K562 (cell line): ENCODE data around the gene MPG. TPM values are rescaled to one million over a fixed set of nuclear protein-coding genes. Genes with fewer than 3 reads are reported as not detected.

ENCODE experiments used
- MED1 ChIP-seq: sonication (generic); formaldehyde crosslinking; IDR thresholded peaks from 2 replicates; pipeline ENCODE4 v1.8.1; 2023; ENCODE audit warnings: missing genetic modification reagents, borderline replicate concordance
- NRF1 ChIP-seq, 2 experiments: fragments of 450-650 bp; IDR thresholded peaks in 1 of 2; conservative IDR thresholded peaks in 1 of 2; 2 replicates each; pipeline ENCODE4 v1.6.1; 2014; ENCODE audit warnings: mild to moderate bottlenecking in 2 of 2
- POLR2G ChIP-seq: fragments of 200-400 bp; formaldehyde crosslinking; IDR thresholded peaks from 2 replicates; pipeline ENCODE4 v1.6.1; 2017; ENCODE audit warnings: low read depth, mild to moderate bottlenecking, antibody characterized with exemption, low read length, moderate library complexity
- PTBP1 ChIP-seq: fragments of 200-400 bp; formaldehyde crosslinking; IDR thresholded peaks from 2 replicates; pipeline ENCODE4 v1.6.1; 2017; ENCODE audit warnings: low read depth, low read length
- TEAD4 ChIP-seq, 2 experiments: sonication (generic) in 1 of 2; formaldehyde crosslinking in 1 of 2; IDR thresholded peaks; 2 replicates each; pipeline versions ENCODE4 v1.6.1 to v1.8.0; 2012 to 2022; ENCODE audit warnings: borderline replicate concordance in 1 of 2, inconsistent platforms in 1 of 2, low read length in 1 of 2, mild to moderate bottlenecking in 1 of 2, missing genetic modification reagents in 1 of 2
- YY1 ChIP-seq, 3 experiments: IDR thresholded peaks; 2 replicates each; pipeline ENCODE4 v1.6.1; 2011; ENCODE audit warnings: low read length in 2 of 3, mild to moderate bottlenecking in 2 of 3, moderate library complexity in 2 of 3, borderline replicate concordance in 1 of 3, control low read depth in 1 of 3, low read depth in 1 of 3; ENCODE audit not compliant: insufficient read depth in 3 of 3, insufficient replicate concordance in 2 of 3, control insufficient read depth in 1 of 3, insufficient read length in 1 of 3; ENCODE audit errors: extremely low read depth in 1 of 3
- polyA plus RNA-seq, 8 experiments: library from polyadenylated mRNA; depleted of rRNA in 4 of 8; stranded (reverse) in 5 of 8; unstranded in 3 of 8; fragments of >200 nt; fragmentation: Nextera tagmentation in 2 of 8; fragmentation: Illumina TruSeq in 1 of 8; extraction: Ambion mirVana in 2 of 8; extraction: Trizol in 1 of 8; gene quantifications; 2 replicates each; pipeline versions ENCODE4 v1.2.1 to v1.2.3, GENCODE V29; 2011 to 2014; ENCODE audit warnings: inconsistent platforms in 1 of 8, missing spikeins in 1 of 8
- total RNA-seq, 7 experiments: library from RNA; depleted of rRNA in 6 of 7; stranded (reverse); fragments of >200 nt in 6 of 7; fragmentation: Illumina TruSeq in 2 of 7; extraction: Trizol in 2 of 7; gene quantifications; 2 replicates each; pipeline versions ENCODE4 v1.2.1 to v1.2.3, GENCODE V29; 2011 to 2021; ENCODE audit warnings: low replicate concordance in 1 of 7
- TF ChIP-seq, protein P1 (sequence below): fragments of 450-650 bp; IDR thresholded peaks from 2 replicates; pipeline ENCODE4 v1.6.1; 2017; ENCODE audit warnings: antibody characterized with exemption, mild to moderate bottlenecking
- TF ChIP-seq, protein P2 (sequence below): sonication (generic); formaldehyde crosslinking; IDR thresholded peaks from 2 replicates; pipeline ENCODE4 v1.8.0; 2022; ENCODE audit warnings: mild to moderate bottlenecking, low read depth, missing genetic modification reagents
- TF ChIP-seq, protein P3 (sequence below), 2 experiments: fragments of 450-650 bp; formaldehyde crosslinking in 1 of 2; IDR thresholded peaks; 2 replicates each; pipeline versions ENCODE4 v1.4.0 to v1.6.1; 2014 to 2020; ENCODE audit warnings: mild to moderate bottlenecking in 2 of 2, borderline replicate concordance in 1 of 2, low read depth in 1 of 2
- TF ChIP-seq, protein P4 (sequence below): fragments of 250-450 bp; sonication (Bioruptor Pico); IDR thresholded peaks from 2 replicates; pipeline ENCODE4 v1.4.0; 2020; ENCODE audit warnings: mild to moderate bottlenecking

Gene MPG
- total and polyA plus RNA-seq, 9 of the 15 experiments (the other 6 are each of a cell fraction or from before 2014, with no cell fraction given): 0.42 to 226 (median 36.2) TPM

DNA sequence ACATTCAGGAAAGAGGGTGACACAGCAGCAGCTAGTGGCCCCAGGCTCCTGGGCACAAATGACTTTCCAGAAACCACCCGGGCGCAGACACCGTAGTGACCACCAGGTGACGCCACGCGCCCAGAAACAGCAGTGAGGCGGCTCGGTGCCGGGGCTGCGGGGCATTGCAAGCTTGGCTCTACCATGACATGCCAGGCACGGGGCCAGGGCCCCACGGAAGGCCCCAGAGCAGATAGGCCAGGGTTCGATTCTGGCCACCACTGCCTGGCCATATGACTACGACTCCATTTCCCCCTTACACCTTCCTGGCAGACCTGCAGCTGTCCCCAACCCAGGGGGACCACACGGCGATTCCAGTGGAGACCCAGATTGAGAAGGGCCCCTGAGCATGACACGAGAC lies 12.3 kb upstream of the MPG start (continued):
- TF ChIP-seq YY1 (IDR thresholded peaks at IDR 0.05; ENCODE audit: borderline replicate concordance in 1 of 3, control insufficient read depth in 1 of 3, extremely low read depth in 1 of 3, insufficient read depth in 3 of 3, insufficient read length in 1 of 3, insufficient replicate concordance in 2 of 3, low read depth in 1 of 3, low read length in 2 of 3) (peak in 2 of 3 experiments; percentile 24 to 55), POLR2G (0 out of 2 replicates have a peak, but pooled peaks have one; percentile 21), PTBP1 (no peak), TEAD4 (IDR thresholded peaks at IDR 0.05; ENCODE audit: low read length) (no peak), TEAD4 (CRISPR knock-in tag; IDR thresholded peaks at IDR 0.05; ENCODE audit: borderline replicate concordance) (no peak), NRF1 (conservative IDR thresholded peaks at IDR 0.05 in 1 of 2, IDR thresholded peaks at IDR 0.05 in 1 of 2) (0 out of 4 replicates have a peak, but pooled peaks of 1 of the 2 experiments have one; percentile 9), MED1 (no peak)
- TF ChIP-seq, protein P1, sequence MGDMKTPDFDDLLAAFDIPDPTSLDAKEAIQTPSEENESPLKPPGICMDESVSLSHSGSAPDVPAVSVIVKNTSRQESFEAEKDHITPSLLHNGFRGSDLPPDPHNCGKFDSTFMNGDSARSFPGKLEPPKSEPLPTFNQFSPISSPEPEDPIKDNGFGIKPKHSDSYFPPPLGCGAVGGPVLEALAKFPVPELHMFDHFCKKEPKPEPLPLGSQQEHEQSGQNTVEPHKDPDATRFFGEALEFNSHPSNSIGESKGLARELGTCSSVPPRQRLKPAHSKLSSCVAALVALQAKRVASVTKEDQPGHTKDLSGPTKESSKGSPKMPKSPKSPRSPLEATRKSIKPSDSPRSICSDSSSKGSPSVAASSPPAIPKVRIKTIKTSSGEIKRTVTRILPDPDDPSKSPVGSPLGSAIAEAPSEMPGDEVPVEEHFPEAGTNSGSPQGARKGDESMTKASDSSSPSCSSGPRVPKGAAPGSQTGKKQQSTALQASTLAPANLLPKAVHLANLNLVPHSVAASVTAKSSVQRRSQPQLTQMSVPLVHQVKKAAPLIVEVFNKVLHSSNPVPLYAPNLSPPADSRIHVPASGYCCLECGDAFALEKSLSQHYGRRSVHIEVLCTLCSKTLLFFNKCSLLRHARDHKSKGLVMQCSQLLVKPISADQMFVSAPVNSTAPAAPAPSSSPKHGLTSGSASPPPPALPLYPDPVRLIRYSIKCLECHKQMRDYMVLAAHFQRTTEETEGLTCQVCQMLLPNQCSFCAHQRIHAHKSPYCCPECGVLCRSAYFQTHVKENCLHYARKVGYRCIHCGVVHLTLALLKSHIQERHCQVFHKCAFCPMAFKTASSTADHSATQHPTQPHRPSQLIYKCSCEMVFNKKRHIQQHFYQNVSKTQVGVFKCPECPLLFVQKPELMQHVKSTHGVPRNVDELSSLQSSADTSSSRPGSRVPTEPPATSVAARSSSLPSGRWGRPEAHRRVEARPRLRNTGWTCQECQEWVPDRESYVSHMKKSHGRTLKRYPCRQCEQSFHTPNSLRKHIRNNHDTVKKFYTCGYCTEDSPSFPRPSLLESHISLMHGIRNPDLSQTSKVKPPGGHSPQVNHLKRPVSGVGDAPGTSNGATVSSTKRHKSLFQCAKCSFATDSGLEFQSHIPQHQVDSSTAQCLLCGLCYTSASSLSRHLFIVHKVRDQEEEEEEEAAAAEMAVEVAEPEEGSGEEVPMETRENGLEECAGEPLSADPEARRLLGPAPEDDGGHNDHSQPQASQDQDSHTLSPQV: no peak
- TF ChIP-seq, protein P2, sequence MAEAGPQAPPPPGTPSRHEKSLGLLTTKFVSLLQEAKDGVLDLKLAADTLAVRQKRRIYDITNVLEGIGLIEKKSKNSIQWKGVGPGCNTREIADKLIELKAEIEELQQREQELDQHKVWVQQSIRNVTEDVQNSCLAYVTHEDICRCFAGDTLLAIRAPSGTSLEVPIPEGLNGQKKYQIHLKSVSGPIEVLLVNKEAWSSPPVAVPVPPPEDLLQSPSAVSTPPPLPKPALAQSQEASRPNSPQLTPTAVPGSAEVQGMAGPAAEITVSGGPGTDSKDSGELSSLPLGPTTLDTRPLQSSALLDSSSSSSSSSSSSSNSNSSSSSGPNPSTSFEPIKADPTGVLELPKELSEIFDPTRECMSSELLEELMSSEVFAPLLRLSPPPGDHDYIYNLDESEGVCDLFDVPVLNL: no peak
- TF ChIP-seq, protein P3, sequence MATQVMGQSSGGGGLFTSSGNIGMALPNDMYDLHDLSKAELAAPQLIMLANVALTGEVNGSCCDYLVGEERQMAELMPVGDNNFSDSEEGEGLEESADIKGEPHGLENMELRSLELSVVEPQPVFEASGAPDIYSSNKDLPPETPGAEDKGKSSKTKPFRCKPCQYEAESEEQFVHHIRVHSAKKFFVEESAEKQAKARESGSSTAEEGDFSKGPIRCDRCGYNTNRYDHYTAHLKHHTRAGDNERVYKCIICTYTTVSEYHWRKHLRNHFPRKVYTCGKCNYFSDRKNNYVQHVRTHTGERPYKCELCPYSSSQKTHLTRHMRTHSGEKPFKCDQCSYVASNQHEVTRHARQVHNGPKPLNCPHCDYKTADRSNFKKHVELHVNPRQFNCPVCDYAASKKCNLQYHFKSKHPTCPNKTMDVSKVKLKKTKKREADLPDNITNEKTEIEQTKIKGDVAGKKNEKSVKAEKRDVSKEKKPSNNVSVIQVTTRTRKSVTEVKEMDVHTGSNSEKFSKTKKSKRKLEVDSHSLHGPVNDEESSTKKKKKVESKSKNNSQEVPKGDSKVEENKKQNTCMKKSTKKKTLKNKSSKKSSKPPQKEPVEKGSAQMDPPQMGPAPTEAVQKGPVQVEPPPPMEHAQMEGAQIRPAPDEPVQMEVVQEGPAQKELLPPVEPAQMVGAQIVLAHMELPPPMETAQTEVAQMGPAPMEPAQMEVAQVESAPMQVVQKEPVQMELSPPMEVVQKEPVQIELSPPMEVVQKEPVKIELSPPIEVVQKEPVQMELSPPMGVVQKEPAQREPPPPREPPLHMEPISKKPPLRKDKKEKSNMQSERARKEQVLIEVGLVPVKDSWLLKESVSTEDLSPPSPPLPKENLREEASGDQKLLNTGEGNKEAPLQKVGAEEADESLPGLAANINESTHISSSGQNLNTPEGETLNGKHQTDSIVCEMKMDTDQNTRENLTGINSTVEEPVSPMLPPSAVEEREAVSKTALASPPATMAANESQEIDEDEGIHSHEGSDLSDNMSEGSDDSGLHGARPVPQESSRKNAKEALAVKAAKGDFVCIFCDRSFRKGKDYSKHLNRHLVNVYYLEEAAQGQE (IDR thresholded peaks at IDR 0.05; ENCODE audit: borderline replicate concordance): peak; percentile 94
- TF ChIP-seq, protein P3 (CRISPR knock-in tag; IDR thresholded peaks at IDR 0.05; ENCODE audit: low read depth): 0 out of 2 replicates have a peak, but pooled peaks have one; percentile 32
- TF ChIP-seq, protein P4, sequence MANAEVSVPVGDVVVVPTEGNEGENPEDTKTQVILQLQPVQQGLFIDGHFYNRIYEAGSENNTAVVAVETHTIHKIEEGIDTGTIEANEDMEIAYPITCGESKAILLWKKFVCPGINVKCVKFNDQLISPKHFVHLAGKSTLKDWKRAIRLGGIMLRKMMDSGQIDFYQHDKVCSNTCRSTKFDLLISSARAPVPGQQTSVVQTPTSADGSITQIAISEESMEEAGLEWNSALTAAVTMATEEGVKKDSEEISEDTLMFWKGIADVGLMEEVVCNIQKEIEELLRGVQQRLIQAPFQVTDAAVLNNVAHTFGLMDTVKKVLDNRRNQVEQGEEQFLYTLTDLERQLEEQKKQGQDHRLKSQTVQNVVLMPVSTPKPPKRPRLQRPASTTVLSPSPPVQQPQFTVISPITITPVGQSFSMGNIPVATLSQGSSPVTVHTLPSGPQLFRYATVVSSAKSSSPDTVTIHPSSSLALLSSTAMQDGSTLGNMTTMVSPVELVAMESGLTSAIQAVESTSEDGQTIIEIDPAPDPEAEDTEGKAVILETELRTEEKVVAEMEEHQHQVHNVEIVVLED: no peak
